Fibroblast of peridontal ligament (primary cell): Measurements from ENCODE around the gene NYAP1.
"Not testable (repeated sequence)": the region's sequence is repeated elsewhere in the genome, so short reads cannot be mapped to it uniquely, and the experiment has no call there.

ENCODE experiments used
- DNase-seq: peaks from one replicate; pipeline ENCODE4 v3.0.0-alpha.2; 2010; ENCODE audit errors: extremely low read depth

NYAP1 gene

GRCh38 chr7:100483722-100484672 is at the start of gene NYAP1:
TSS of gene NYAP1 (plus strand) at chr7:100483927. CDS start at chr7:100485312, 1,385 bp downstream.
- DNase-seq = peak; percentile 37

- DNase-seq = no peak
Observed at GRCh38 chr7:100434297-100435144, 49.2 kb upstream of the NYAP1 start.

GRCh38 chr7:100435401-100436304 is 48.1 kb upstream of the NYAP1 start:
- DNase-seq = no peak

- DNase-seq = no peak
Observed at GRCh38 chr7:100437150-100438100, 46.3 kb upstream of the NYAP1 start.

DNA sequence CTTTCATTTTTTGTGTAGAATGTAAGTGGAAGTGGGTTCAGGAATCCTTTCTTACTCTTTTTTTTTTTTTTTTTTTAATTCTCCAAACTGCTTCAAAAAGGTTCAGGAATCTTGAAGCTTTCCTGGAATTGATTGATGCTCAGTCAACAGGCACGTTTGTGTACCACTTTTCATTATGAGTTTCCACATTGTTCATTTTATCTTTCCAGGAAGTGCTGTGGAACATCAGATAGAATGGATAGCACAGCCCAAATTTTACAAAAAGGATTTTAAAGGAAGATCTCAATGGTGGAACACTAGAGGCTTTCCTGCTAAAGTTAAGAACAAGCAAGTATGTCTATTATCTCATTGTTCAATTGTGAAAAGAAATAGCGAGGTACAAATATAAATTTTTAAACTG is 45.6 kb upstream of the NYAP1 start:
- no peak for DNase-seq

GRCh38 chr7:100438731-100439130 is 45.0 kb upstream of the NYAP1 start:
- DNase-seq = not testable (repeated sequence)

GRCh38 chr7:100439244-100439643 is 44.5 kb upstream of the NYAP1 start:
- DNase-seq = not testable (repeated sequence)

DNA sequence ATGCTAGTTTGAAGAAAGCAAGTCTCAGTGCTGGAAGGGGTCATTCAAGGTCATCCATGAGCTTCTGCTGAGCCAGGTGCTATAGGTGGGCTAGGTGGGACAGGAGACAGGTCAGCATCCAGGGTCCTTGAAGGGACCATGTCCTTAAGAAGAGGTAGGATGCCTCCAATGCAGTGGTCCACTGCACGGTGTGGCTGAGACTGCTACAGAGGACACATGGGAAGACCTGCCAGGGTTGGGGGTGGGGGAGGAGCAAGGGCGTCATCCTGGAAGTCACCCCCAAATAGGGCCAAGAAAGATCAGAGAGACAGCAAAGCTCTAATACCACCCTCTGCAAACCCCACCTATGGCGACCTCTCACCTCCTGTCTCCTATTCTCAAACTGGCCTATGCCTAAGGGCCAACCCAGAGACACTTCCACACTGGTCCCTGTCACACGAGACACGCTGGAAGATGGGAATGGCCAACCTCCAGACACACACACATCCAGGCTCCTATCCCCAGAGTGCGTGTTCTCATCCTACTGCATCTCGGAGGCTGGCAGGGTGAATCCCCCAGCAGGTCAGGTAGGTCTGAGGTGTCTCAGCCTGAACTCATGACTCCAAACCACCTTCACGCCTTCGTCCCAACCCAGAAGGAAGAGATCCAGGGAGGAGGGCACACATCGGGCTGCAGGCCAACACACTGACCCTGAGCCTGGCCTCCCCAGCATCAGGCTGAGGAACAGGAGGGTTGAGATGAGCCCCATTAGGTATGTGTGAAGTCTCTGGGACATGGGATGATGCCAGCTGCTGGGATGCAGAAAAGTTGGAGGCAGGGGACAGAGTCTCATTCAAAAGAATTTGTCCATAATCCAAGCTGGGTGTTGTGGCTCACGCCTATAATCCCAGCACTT is 41.8 kb upstream of the NYAP1 start:
- no peak for DNase-seq

- DNase-seq = no peak
Observed at GRCh38 chr7:100443096-100443840, 40.5 kb upstream of the NYAP1 start.

DNA sequence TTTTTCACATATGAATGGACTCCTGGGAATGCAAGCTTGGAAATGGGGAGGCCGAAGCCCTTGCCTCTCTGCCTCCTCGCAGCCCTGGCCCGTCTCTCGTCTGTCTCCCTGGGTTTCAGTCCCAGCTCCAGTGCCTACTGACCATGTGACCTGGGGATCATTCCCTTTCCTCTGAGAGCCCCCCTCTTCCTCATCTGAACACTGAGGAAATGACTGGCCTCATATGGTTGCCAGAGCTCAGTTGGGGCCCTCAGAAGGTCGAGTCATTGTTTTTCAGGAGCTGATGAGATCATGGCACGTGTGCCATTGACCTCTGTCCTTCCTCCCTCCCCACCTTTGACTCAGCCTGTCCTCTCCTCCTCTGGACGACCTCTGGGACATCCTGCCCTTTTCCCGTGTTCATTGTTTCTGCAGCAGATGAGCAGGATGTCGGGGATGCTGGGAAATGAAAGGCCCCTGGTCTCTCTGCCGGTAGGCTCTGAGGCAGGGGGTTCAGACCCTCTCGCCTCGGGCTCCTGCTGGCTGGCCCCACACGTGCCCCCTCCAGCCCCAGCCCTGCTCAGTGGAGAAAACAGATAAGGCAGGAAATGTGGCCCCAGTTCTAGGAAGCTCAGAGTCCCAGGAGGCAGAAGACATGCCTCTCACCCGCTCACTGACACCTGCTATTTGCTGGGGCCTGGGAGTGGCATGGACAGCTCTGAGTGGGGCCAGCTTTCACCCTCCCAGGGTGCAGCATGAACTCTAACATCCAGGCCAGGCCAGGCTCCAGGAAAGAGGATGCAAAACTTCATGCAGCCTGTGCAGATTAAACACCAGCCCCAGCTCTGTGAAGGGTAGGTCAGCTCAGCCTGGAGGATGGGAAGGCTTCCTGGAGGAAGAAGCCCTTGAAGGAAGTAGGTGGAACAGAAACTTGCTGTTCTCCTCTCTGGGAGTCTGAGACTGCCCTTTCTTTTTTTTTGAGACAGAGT is 39.1 kb upstream of the NYAP1 start:
- DNase-seq = peak; percentile 46

DNA sequence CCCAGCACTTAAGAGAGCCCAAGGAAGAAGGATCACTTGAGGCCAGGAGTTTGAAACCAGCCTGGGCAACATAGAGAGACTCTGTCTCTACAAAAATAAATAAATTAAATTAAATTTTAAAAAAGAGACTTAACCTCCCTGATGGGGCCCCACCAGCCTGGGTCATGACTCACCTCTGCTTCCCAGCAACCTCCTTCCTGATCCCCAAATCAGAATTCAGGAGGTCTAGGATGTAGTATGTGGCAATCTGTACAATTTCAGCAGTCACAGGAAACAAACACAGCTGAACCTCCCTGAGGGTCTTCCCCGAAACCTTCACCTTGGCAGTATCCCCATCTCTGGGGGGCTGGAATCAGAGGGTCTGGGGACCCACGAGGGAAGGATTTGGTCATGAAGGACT is 37.7 kb upstream of the NYAP1 start:
- DNase-seq = peak; percentile 52

- DNase-seq = not testable (repeated sequence)
Observed at GRCh38 chr7:100447363-100447762, 36.4 kb upstream of the NYAP1 start.

GRCh38 chr7:100449190-100449795 is 34.4 kb upstream of the NYAP1 start:
- no peak for DNase-seq

DNA sequence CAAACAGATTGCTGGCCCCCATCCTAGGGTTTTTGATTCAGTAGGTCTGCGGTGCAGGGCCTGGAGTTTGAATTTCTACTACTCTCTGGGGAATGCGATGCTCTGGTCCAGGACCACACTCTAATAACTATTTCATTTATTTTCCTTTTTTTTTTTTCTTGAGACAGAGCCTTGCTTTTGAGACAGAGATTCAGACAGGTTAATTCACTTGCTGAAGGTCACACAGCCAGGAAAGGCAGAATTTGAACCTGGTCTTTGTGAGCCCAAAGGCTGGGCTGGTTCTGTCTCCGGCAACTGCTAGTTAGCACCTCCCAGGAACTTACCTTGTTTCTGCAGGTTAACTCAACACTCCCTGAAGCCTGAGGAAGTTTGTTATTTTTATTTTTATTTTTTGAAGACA is 31.2 kb upstream of the NYAP1 start:
- no peak for DNase-seq

- DNase-seq = not testable (repeated sequence)
Observed at GRCh38 chr7:100453854-100454253, 29.9 kb upstream of the NYAP1 start.

DNA sequence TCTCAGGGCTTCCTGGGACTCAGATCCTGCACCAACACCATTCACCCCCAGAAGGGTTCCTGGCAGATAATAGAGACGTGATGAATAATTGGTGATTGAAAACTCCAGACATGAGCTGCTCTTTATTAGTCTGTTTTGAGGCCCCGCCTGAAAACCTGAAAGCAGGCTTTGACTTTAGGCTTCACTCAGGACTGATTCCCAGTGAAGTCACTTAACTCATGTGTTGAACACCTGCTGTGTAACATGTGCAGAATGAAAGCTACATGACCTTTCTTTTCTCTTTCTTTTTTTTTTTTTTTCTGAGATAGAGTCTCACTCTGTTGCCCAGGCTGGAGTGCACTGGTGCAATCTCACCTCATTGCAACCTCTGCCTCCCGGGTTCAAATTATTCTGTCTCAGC is 28.5 kb upstream of the NYAP1 start:
- no peak for DNase-seq

DNA sequence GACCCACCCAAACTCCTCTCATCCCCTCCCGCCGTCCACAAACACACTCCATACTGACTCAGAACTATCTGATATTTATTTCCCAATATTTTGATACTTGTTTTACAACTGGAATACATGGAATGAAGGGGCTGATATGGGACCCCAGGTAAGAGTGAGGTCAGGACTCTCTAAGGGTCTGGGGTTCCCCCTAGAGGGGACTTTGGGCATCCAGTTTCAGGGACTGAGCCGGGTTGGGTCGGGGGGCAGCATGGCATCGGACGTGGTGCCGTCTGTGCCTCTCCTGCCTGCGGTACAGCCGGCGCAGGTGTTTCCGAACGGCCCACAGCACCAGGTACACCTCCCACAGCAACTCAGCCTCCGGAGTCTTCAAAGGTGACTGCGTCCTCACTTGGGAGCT is 27.2 kb upstream of the NYAP1 start:
- no peak for DNase-seq
